GM23248 (cell line): ENCODE data around the gene ABLIM2. TPM values are rescaled to one million over a fixed set of nuclear protein-coding genes. Genes with fewer than 3 reads are reported as not detected.

ENCODE experiments used
- DNase-seq: peaks from one replicate; pipeline ENCODE4 v3.0.0-alpha.2; 2015
- H2AFZ ChIP-seq: fragments of 200-600 bp; sonication (generic); 2 replicates; pipeline ENCODE4 v1.6.1; 2016; ENCODE audit warnings: antibody characterized with exemption
- H3F3A ChIP-seq: fragments of 200-600 bp; sonication (generic); 2 replicates; pipeline ENCODE4 v1.6.1; 2016; ENCODE audit warnings: mild to moderate bottlenecking, antibody characterized with exemption, mixed run types; ENCODE audit not compliant: insufficient read depth
- H3K27ac ChIP-seq: fragments of 200-600 bp; sonication (generic); 2 replicates; pipeline ENCODE4 v1.5.1; 2016; ENCODE audit warnings: mild to moderate bottlenecking
- H3K27me3 ChIP-seq: fragments of 200-600 bp; sonication (generic); replicated peaks from 2 replicates; pipeline ENCODE4 v1.6.1; 2016; ENCODE audit warnings: mild to moderate bottlenecking; ENCODE audit not compliant: insufficient read depth
- H3K36me3 ChIP-seq: fragments of 200-600 bp; sonication (generic); 2 replicates; pipeline ENCODE4 v1.6.1; 2016; ENCODE audit warnings: low read depth, mild to moderate bottlenecking
- H3K4me1 ChIP-seq: fragments of 200-600 bp; sonication (generic); 2 replicates; pipeline ENCODE4 v1.6.1; 2016; ENCODE audit warnings: mild to moderate bottlenecking; ENCODE audit not compliant: insufficient read depth
- H3K4me2 ChIP-seq: fragments of 200-600 bp; sonication (generic); one replicate; pipeline ENCODE4 v1.6.1; 2016; ENCODE audit warnings: mild to moderate bottlenecking; ENCODE audit not compliant: unreplicated experiment
- H3K4me3 ChIP-seq: fragments of 200-600 bp; sonication (generic); 2 replicates; pipeline ENCODE4 v1.5.1; 2016; ENCODE audit warnings: mild to moderate bottlenecking
- H3K79me2 ChIP-seq: fragments of 200-600 bp; sonication (generic); 2 replicates; pipeline ENCODE4 v1.6.1; 2016; ENCODE audit warnings: mild to moderate bottlenecking; ENCODE audit not compliant: insufficient read depth
- H3K9ac ChIP-seq: fragments of 200-600 bp; sonication (generic); 2 replicates; pipeline ENCODE4 v1.6.1; 2016; ENCODE audit warnings: mild to moderate bottlenecking
- H3K9me2 ChIP-seq: fragments of 200-600 bp; sonication (generic); 2 replicates; pipeline ENCODE4 v1.6.1; 2016; ENCODE audit warnings: mixed run types, mild to moderate bottlenecking, moderate library complexity; ENCODE audit not compliant: insufficient read depth
- H3K9me3 ChIP-seq: fragments of 200-600 bp; sonication (generic); one replicate; pipeline ENCODE4 v1.6.1; 2017; ENCODE audit warnings: low read depth
- H4K20me1 ChIP-seq: fragments of 200-600 bp; sonication (generic); 2 replicates; pipeline ENCODE4 v1.6.0; 2016; ENCODE audit not compliant: insufficient read depth
- EZH2 ChIP-seq: fragments of 200-600 bp; sonication (generic); IDR thresholded peaks from 2 replicates; pipeline ENCODE4 v1.6.1; 2018; ENCODE audit warnings: antibody characterized with exemption, mild to moderate bottlenecking; ENCODE audit not compliant: insufficient read depth, poor library complexity, severe bottlenecking
- EZH2phosphoT487 ChIP-seq: fragments of 200-600 bp; sonication (generic); IDR thresholded peaks from 2 replicates; pipeline ENCODE4 v1.6.1; 2018; ENCODE audit warnings: antibody characterized with exemption, moderate library complexity, mild to moderate bottlenecking, low read depth; ENCODE audit not compliant: insufficient read depth
- WGBS, 2 experiments: methylation state at CpG; one replicate each; pipeline ENCODE4 v1.1.6; 2015 to 2017; ENCODE audit warnings: low lambda C conversion rate in 2 of 2, low coverage in 1 of 2; ENCODE audit errors: missing lambda C conversion rate in 2 of 2; 5-methylcytosine and 5-hydroxymethylcytosine counted together
- in situ Hi-C: fragments of 300-500 bp; cut with MboI; formaldehyde crosslinking; loops from 2 replicates; pipeline ENCODE4 v1.15.0; 2020
- polyA plus RNA-seq: library from polyadenylated mRNA; unstranded; fragments of >200 nt; fragmentation: Nextera tagmentation; extraction: Ambion mirVana; gene quantifications from 2 replicates; pipeline ENCODE4 v1.2.1, GENCODE V29; 2016
- total RNA-seq: library from RNA; depleted of rRNA; stranded (reverse); fragments of >200 nt; shearing (Covaris generic); gene quantifications from 2 replicates; pipeline ENCODE4 v1.2.3, GENCODE V29; 2014

Gene ABLIM2
- total and polyA plus RNA-seq, 2 experiments from 2014 or later: not detected

DNA sequence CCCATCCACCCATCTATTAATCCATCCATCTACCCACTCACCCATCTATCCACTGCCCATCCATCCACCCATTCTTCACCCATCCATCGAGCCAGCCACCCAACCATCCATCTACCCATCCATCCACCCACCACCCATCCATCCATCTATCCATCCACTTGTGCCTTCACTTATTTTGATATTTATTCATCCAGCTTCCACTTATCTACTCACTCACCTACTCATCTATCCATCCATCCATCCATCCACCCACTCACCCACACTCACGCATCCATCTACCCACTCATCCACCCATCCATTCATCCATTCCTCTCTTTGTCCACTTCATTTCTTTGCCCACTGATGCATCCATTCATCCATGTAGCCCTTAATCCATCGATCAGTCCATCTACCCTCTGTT is 146.1 kb downstream of the ABLIM2 start:
- H3F3A ChIP-seq: no peaks in the 10 kb centered on the region
- no peak overlapping the region for H3K9ac ChIP-seq
- no peak overlapping the region for H2AFZ ChIP-seq
- WGBS, 2 experiments: 64 to 67% methylated on average over 3 of the region's 3 CpGs
- peaks cover 70% of the 10 kb centered on the region for H3K27me3 ChIP-seq
- no peak for TF ChIP-seq EZH2
- TF ChIP-seq EZH2phosphoT487: no peak
- no peaks in the 10 kb centered on the region for H3K79me2 ChIP-seq
- H3K9me2 ChIP-seq: no peaks in the 10 kb centered on the region
- H3K4me3 ChIP-seq: no peak overlapping the region
- no peaks in the 10 kb centered on the region for H4K20me1 ChIP-seq
- no peak overlapping the region for H3K4me2 ChIP-seq
- H3K4me1 ChIP-seq: no peaks in the 10 kb centered on the region
- H3K36me3 ChIP-seq: no peaks in the 10 kb centered on the region
- in situ Hi-C loops: no loop called here
- no peak overlapping the region for H3K27ac ChIP-seq
- no peak for DNase-seq
- no peaks in the 10 kb centered on the region for H3K9me3 ChIP-seq

DNA sequence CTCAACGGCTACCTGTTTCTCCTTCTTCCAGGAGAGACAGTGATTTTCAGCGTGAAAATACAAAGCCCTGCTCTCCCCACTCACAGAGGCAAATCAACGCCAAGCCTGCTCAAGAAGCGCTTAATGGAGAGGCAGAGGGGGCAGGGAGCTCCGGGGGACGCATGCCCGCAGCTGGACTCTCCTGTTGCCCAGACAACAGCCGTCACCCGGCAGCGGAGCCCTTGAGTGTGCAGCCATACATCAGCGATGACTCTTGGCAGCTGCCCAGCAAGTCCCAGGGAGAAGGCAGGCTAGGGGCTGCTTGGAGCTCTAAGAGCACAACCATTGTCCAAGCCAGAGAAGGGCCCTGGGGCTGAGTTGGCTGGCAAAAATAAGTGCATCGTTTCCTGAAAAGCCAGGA is 148.0 kb downstream of the ABLIM2 start:
- H4K20me1 ChIP-seq: no peaks in the 10 kb centered on the region
- H3K27ac ChIP-seq: no peak overlapping the region
- no peak overlapping the region for H3K4me3 ChIP-seq
- H3K9me3 ChIP-seq: no peaks in the 10 kb centered on the region
- TF ChIP-seq EZH2 (no peak), EZH2phosphoT487 (no peak)
- no peak overlapping the region for H2AFZ ChIP-seq
- in situ Hi-C loops: no loop called here
- WGBS, 2 experiments: 22 to 28% methylated on average over 12 of the region's 12 CpGs
- no peak for DNase-seq
- no peak overlapping the region for H3K9ac ChIP-seq
- H3K27me3 ChIP-seq: peaks cover 64% of the 10 kb centered on the region
- H3K4me2 ChIP-seq: no peak overlapping the region
- H3K36me3 ChIP-seq: no peaks in the 10 kb centered on the region
- no peaks in the 10 kb centered on the region for H3F3A ChIP-seq
- no peaks in the 10 kb centered on the region for H3K4me1 ChIP-seq
- H3K9me2 ChIP-seq: no peaks in the 10 kb centered on the region
- no peaks in the 10 kb centered on the region for H3K79me2 ChIP-seq

DNA sequence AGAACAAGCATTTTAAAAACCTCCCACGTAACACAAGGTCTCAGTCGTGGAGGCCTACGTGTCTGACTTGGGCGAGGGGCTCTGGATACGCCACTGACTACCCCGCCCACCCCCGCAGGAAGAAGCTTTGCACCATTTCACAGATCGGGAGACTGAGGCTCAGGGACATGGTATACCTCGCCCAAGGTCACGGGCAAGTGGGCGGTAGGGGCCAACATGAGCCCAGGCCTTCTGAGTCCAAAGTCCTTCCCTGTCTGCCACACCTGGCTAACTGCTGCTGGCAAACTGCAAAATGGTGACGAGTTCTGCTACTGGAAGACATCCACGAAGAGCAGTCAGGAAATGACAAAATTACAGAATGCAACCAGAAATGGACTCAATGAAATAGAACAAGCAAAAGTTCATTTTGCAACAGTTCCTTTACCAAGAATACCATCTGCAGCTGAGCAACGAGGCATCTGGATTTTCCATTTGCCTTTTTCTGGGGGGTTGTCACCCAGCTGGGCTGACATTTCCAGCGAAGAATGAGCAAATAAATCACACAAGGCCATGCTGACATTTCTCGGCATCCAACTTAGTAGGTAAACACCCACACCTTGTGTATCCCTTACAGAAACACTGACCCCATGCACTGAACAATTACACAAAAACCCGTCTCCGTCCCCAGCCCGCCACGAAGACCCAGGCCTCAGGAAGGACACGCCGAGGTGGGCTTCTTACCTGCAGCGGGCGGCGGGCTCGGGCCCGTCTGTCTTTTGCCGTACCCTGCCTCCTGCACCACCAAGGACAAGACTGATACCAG is 148.7 kb downstream of the ABLIM2 start:
- no peak overlapping the region for H3K27ac ChIP-seq
- no peaks in the 10 kb centered on the region for H4K20me1 ChIP-seq
- no peaks in the 10 kb centered on the region for H3F3A ChIP-seq
- H2AFZ ChIP-seq: no peak overlapping the region
- H3K4me1 ChIP-seq: no peaks in the 10 kb centered on the region
- H3K9ac ChIP-seq: no peak overlapping the region
- no peak overlapping the region for H3K4me3 ChIP-seq
- no peaks in the 10 kb centered on the region for H3K79me2 ChIP-seq
- no peaks in the 10 kb centered on the region for H3K9me2 ChIP-seq
- no peaks in the 10 kb centered on the region for H3K9me3 ChIP-seq
- no peak for DNase-seq
- in situ Hi-C loops: no loop called here
- no peaks in the 10 kb centered on the region for H3K36me3 ChIP-seq
- H3K27me3 ChIP-seq: peaks cover 64% of the 10 kb centered on the region
- WGBS, 2 experiments: 82 to 87% methylated on average over 28 of the region's 28 CpGs
- H3K4me2 ChIP-seq: no peak overlapping the region
- TF ChIP-seq EZH2phosphoT487 (no peak), EZH2 (no peak)

DNA sequence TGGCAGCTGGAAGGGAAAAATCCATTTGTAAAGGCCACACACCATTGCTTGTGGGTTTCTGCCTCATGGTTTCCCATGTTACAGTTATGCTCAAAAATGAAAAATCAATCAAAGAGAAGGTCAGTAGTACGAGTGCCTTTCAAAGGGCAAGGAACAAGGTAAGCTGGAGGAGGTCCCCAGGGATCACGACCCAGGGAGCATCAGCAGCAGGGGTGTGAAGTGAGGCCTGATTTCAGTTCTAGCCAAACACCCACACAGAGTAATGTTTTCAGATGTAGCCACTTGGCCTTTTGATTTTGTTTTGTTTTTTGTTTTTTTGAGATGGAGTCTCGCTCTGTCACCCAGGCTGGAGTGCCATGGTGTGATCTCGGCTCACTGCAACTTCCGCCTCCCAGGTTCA is 149.5 kb downstream of the ABLIM2 start:
- Histone ChIP-seq H3K9ac (no peak overlapping the region), H3K9me3 (no peaks in the 10 kb centered on the region), H3K27me3 (peaks cover 64% of the 10 kb centered on the region), H3K4me2 (no peak overlapping the region), H3K4me3 (no peak overlapping the region), H3K4me1 (no peaks in the 10 kb centered on the region), H3K79me2 (no peaks in the 10 kb centered on the region), H3K27ac (no peak overlapping the region), H3F3A (no peaks in the 10 kb centered on the region), H4K20me1 (no peaks in the 10 kb centered on the region), H3K36me3 (no peaks in the 10 kb centered on the region), H3K9me2 (no peaks in the 10 kb centered on the region), H2AFZ (no peak overlapping the region)
- TF ChIP-seq EZH2phosphoT487: no peak
- TF ChIP-seq EZH2: no peak
- DNase-seq: no peak
- 71 to 77% methylated on average over 5 of the region's 5 CpGs for WGBS, 2 experiments
- in situ Hi-C loops: no loop called here
